Measurements from ENCODE around the gene EHF. TPM values are rescaled to one million over a fixed set of nuclear protein-coding genes. Genes with fewer than 3 reads are reported as not detected.
A peak's percentile ranks its signal among the peaks of the same experiment; 100 is the strongest.

The EHF gene
- total RNA-seq (under 1 TPM; 0.17 to 0.47 (median 0.27) TPM), polyA plus RNA-seq (0.14 TPM)
- long read RNA-seq, donor 1, result 0 reads
- long read RNA-seq, donor 2, result 0 reads
- long read RNA-seq, donor 3, result 0 reads
- long read RNA-seq, donor 4, result 0 reads

DNA sequence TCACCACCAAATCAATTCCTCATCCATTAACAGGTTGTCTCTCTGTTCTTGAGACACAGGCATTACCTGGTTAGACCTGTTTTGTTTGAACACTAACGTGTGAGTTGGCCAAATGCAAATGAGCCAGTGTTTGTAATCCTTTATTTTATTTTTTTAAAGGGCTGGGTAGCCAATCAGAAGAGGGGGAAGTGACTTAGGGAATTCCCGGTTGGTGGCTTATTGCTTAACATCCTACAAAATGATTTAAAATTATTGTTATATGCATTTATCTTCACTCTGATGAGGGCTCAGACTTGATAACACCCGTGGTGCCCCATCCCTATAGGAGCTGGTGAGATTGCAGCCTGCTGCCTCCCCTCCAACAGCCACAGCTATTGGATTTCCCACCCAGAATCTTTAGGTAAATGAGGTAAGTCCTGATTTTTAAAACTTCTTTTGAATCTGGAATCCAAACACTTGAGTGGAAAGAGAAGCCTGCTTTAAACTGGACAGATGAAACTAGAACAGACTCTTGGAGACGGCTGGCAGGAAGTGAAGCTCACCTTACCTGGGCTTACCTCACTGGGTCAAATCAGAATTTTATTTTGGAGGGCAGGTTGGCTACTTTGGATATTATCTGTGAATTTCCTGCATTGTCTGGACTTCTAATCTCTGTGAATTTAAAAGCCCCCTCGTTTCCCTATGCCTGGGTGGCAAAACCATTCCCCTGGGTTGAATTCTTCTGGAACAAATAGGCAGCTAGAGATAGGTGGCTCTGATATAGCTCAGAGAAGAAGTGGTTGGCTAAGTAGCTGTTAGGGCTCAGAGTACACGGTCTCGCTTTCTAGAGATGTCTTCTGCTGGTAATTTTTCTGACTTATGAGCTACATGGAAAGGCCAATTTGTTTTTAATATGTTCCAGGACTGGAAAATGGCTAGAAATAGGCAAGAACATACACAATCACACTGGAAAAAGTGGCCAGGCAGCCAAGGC is at the start of gene EHF:
EHF (plus strand) TSS at position 274 of the 973 bp plus-strand sequence. CDS start 21,538 bp downstream, outside the sequence.
- intact Hi-C loops (cut with DNase I), result no loop called here
- no peaks in the 10 kb centered on the region for H3K27me3 ChIP-seq (ENCODE audit: control insufficient read depth, insufficient read depth)
- no peak for ATAC-seq
- no peaks in the 10 kb centered on the region for H3K9me3 ChIP-seq (ENCODE audit: control insufficient read depth, low read length)
- no peak for DNase-seq
- H3K4me1 ChIP-seq (ENCODE audit: control insufficient read depth, insufficient read depth, low read length), result peaks cover 3% of the 10 kb centered on the region
- WGBS, result 55% methylated on average over 7 of the region's 7 CpGs
- no peak within 1 kb of the TSS for H3K27ac ChIP-seq (ENCODE audit: low read length)
- H3K4me3 ChIP-seq (ENCODE audit: low read length), result no peak within 1 kb of the TSS

DNA sequence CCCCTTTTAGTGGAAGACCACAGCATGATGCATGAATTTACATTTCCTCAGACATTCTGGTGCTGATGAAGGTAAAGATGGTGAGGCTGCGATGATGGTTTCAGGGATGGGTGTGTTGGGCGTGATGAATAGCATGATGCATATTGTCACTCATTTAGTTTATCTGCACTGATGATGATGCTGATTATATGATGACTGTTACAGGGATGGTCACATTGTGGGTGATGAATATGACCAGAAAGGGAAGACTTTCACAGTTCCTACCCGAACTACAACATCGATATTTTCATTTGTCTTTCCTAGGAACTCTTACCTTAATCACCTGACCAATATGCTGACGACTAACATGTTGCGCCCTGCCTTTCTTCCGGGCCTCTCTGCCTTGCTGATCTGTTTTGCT is 47.4 kb upstream of the EHF start:
- H3K4me3 ChIP-seq (ENCODE audit: low read length), result no peak overlapping the region
- H3K27ac ChIP-seq (ENCODE audit: low read length), result no peak overlapping the region
- H3K9me3 ChIP-seq (ENCODE audit: control insufficient read depth, low read length), result no peaks in the 10 kb centered on the region
- H3K27me3 ChIP-seq (ENCODE audit: control insufficient read depth, insufficient read depth), result peaks cover 2% of the 10 kb centered on the region
- intact Hi-C loops (cut with DNase I), result loop anchor here in 1 of 4 donors (10.0 kb wide), 1 partner anchor 821 kb away; no protein-coding TSS in a partner anchor
- no peaks in the 10 kb centered on the region for H3K4me1 ChIP-seq (ENCODE audit: control insufficient read depth, insufficient read depth, low read length)
- WGBS, result 90% methylated on average over 7 of the region's 7 CpGs
- ATAC-seq (no peak), DNase-seq (no peak)

DNA sequence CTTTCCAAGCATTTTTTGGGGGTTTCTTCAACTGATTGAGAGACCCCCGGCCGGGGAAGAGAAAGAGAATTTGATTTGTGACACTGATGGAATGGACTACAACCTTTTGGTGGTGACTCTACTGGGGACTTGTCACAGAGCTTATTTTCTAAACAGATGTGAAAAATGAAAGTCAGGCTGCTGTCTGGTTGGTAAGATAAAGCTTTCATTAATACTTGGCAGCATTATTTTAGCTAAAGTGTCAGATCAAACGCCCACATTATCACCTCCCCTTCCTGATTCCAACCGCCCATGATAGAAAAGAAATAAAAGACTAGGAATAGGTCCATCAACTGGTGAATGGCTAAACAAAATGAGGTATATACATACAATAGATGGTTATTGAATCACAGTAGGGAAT is 45.6 kb upstream of the EHF start:
- Histone ChIP-seq H3K4me1 (ENCODE audit: control insufficient read depth, insufficient read depth, low read length) (no peaks in the 10 kb centered on the region), H3K4me3 (ENCODE audit: low read length) (no peak overlapping the region), H3K27ac (ENCODE audit: low read length) (no peak overlapping the region), H3K27me3 (ENCODE audit: control insufficient read depth, insufficient read depth) (peaks cover 2% of the 10 kb centered on the region), H3K9me3 (ENCODE audit: control insufficient read depth, low read length) (no peaks in the 10 kb centered on the region)
- intact Hi-C loops (cut with DNase I), result loop anchor here in 1 of 4 donors (10.0 kb wide), 1 partner anchor 820 kb away; no protein-coding TSS in a partner anchor
- ATAC-seq (no peak), DNase-seq (no peak)
- WGBS, result 45% methylated on average over 4 of the region's 4 CpGs

DNA sequence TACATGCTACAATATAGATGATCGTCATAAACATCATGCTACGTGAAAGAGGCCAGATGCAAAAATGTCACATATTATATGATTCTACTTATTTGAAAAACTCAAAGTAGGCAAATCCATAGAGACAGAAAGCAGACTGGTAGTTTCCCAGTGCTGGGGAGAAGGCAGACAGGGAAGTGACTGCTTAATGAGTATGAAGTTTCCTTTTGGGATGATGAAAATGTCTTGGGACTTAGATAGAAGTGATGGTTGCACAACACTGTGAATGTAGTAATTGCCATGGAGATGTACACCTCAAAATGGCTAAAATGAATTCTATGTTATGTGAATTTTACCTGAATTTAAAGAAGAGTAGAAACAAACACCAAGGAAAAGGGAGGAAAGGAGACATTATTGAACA is 45.2 kb upstream of the EHF start:
- Histone ChIP-seq H3K4me1 (ENCODE audit: control insufficient read depth, insufficient read depth, low read length) (no peaks in the 10 kb centered on the region), H3K27me3 (ENCODE audit: control insufficient read depth, insufficient read depth) (peaks cover 2% of the 10 kb centered on the region), H3K27ac (ENCODE audit: low read length) (no peak overlapping the region), H3K9me3 (ENCODE audit: control insufficient read depth, low read length) (no peaks in the 10 kb centered on the region), H3K4me3 (ENCODE audit: low read length) (no peak overlapping the region)
- DNase-seq, result no peak
- WGBS, result 94% methylated on average over 2 of the region's 2 CpGs
- intact Hi-C loops (cut with DNase I), result loop anchor here in 1 of 4 donors (10.0 kb wide), 1 partner anchor 819 kb away; no protein-coding TSS in a partner anchor
- ATAC-seq, result no peak

DNA sequence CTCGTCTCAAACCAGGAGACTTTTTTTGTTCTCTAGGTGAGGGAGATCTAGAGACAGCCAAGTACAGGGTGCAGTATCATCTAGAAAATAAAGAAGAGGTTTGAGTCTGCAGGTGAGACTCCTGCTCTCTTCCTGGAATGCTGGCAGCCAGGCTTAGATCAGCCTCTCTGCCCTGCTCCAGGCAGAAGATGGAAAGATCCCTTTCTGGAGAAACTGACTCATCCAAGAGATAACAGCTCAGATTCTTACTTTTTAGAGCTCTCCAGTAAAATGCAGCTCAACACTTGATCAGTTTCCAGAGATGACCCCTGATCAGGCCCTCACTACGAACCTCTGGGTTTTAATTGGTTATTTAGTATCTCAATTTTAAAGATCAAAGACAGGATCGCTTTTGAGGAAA is 44.6 kb upstream of the EHF start:
- Histone ChIP-seq H3K9me3 (ENCODE audit: control insufficient read depth, low read length) (no peaks in the 10 kb centered on the region), H3K27ac (ENCODE audit: low read length) (no peak overlapping the region), H3K27me3 (ENCODE audit: control insufficient read depth, insufficient read depth) (peaks cover 2% of the 10 kb centered on the region), H3K4me3 (ENCODE audit: low read length) (no peak overlapping the region), H3K4me1 (ENCODE audit: control insufficient read depth, insufficient read depth, low read length) (no peaks in the 10 kb centered on the region)
- 78% methylated on average over 3 of the region's 3 CpGs for WGBS
- ATAC-seq, result no peak
- intact Hi-C loops (cut with DNase I), result loop anchor here in 1 of 4 donors (10.0 kb wide), 1 partner anchor 818 kb away; no protein-coding TSS in a partner anchor
- no peak for DNase-seq

DNA sequence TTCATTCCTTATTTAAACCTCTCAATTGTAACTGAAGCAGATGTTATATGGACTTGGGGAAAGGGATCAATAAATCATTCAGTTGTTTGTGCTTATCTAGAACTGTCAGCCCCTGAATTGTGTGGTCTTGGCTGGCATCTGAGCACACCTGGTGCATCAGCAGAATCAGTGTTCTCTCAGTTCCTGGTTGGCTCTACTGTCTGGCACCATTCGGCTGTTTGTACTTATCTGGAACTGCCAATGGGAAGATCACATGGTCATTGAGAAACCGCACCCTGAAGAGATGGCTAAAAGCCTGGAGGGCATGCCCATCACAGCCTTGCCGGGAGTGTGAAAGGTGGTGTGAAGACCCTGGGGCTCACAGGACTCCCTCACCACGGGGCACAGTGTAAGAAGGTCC is 37.1 kb upstream of the EHF start:
- Histone ChIP-seq H3K9me3 (ENCODE audit: control insufficient read depth, low read length) (no peaks in the 10 kb centered on the region), H3K4me1 (ENCODE audit: control insufficient read depth, insufficient read depth, low read length) (no peaks in the 10 kb centered on the region), H3K27ac (ENCODE audit: low read length) (no peak overlapping the region), H3K4me3 (ENCODE audit: low read length) (no peak overlapping the region), H3K27me3 (ENCODE audit: control insufficient read depth, insufficient read depth) (no peaks in the 10 kb centered on the region)
- 61% methylated on average over 4 of the region's 4 CpGs for WGBS
- ATAC-seq, result no peak
- no peak for DNase-seq
- intact Hi-C loops (cut with DNase I), result loop anchor here in 1 of 4 donors (10.0 kb wide), 1 partner anchor 821 kb away; no protein-coding TSS in a partner anchor

DNA sequence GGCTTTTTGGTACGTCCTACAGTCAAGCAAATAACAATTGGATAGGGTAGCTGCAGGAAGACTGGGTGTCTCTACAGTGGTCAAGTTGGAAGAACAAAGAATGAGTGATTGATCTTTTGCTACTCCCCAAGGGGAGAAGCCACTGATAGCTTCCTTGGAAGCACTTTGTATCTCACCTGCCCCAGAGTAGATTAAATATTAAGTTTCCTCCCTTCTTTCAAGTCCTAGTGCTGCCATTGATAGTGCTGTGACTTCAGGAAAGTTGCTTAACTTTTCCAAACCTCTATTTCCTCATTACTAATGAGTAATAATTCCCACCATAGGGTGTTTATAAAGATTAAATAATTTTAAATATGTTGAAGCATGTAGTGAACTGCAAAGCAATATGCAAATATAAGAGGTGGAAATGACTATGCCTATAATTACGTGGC is 35.6 kb upstream of the EHF start:
- H3K4me1 ChIP-seq (ENCODE audit: control insufficient read depth, insufficient read depth, low read length), result no peaks in the 10 kb centered on the region
- 67% methylated on average over 2 of the region's 2 CpGs for WGBS
- no peaks in the 10 kb centered on the region for H3K27me3 ChIP-seq (ENCODE audit: control insufficient read depth, insufficient read depth)
- H3K4me3 ChIP-seq (ENCODE audit: low read length), result no peak overlapping the region
- no peaks in the 10 kb centered on the region for H3K9me3 ChIP-seq (ENCODE audit: control insufficient read depth, low read length)
- DNase-seq (no peak), ATAC-seq (no peak)
- intact Hi-C loops (cut with DNase I), result loop anchor here (5.0 to 10.0 kb wide), 4 partner anchors 302 to 819 kb away; no protein-coding TSS in a partner anchor
- H3K27ac ChIP-seq (ENCODE audit: low read length), result no peak overlapping the region

DNA sequence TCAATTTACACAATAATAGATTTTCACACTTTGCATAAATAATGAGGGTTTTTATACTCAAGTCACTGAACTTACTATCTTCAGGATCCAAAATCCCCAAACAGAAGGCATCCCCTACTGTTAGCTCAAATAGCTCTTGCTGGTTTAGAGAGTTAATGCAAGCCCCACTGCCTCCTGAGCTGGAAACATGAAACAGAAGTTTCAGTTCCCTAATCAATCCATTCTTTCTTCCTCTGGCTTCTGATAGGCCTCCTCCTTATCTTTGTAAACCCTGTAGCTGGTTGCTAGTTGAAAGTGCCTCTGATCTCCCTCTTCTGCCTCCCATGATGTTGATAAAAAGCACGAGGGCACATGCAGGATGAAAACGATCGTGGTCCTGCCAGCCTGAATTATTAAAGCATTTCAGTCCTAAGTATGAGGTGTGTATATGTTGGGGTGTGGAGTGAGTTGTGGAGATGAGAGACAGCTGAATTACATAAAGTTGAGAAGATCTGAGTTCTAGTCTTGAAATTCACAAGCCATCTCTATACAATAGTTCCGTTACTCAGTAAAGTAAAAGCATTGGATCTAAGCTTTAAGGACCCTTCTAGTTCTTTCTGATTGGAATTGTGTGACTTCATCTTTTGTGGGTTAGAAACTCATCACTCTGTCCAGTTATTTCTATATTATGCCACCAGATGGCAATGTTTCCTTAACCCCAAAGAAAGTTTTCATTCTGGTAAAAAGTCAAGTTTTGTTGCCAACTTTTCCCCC is 35.0 kb upstream of the EHF start:
- no peak overlapping the region for H3K4me3 ChIP-seq (ENCODE audit: low read length)
- no peaks in the 10 kb centered on the region for H3K4me1 ChIP-seq (ENCODE audit: control insufficient read depth, insufficient read depth, low read length)
- no peak overlapping the region for H3K27ac ChIP-seq (ENCODE audit: low read length)
- ATAC-seq (peak; percentile 36 to 53), DNase-seq (no peak)
- WGBS, result 3% methylated on average over 4 of the region's 4 CpGs
- H3K27me3 ChIP-seq (ENCODE audit: control insufficient read depth, insufficient read depth), result no peaks in the 10 kb centered on the region
- intact Hi-C loops (cut with DNase I), result loop anchor here (5.0 to 10.0 kb wide), 4 partner anchors 301 to 819 kb away; no protein-coding TSS in a partner anchor
- no peaks in the 10 kb centered on the region for H3K9me3 ChIP-seq (ENCODE audit: control insufficient read depth, low read length)

DNA sequence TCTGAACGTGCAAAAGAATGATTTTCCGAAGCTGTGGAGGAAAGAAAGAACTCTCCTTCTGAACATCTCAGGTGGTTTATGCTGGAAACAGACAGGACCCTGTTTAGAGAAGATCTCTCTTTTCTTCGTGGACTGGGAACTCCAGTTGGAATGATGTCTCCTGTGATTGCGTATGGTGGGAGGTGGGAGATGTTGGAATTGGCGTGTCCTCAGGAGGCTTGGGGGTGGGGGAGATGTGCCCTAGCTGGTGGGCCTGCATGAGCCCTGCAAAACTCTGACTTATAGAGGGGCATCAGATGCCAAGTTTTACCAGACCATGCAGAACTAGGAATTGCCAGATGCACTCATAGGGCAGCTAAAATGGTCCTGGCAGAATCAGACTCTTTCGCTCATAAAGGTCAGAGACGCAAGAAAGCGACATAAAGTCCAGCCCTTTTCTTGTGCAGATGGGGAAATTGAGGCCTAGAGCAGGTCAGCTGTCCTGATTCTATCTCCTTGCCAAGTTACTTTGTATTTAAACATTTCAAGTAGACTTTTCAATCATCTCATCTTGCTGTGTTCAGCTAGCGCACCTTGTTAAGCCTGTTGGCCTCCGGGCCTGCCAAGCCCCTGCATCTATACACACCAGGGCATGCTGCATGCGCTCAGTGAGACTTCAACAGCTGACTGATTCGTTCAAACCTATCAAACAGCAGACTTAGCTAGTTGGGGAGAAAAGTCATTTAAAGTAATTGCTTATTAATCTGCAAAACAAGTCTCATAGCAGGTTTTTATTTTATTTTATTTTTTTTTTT is 34.2 kb upstream of the EHF start:
- Histone ChIP-seq H3K4me3 (ENCODE audit: low read length) (no peak overlapping the region), H3K27me3 (ENCODE audit: control insufficient read depth, insufficient read depth) (no peaks in the 10 kb centered on the region), H3K27ac (ENCODE audit: low read length) (no peak overlapping the region), H3K4me1 (ENCODE audit: control insufficient read depth, insufficient read depth, low read length) (no peaks in the 10 kb centered on the region), H3K9me3 (ENCODE audit: control insufficient read depth, low read length) (no peaks in the 10 kb centered on the region)
- ATAC-seq (peak; percentile 18 to 29), DNase-seq (no peak)
- intact Hi-C loops (cut with DNase I), result loop anchor here (5.0 to 10.0 kb wide), 4 partner anchors 301 to 818 kb away; no protein-coding TSS in a partner anchor
- WGBS, result 51% methylated on average over 12 of the region's 12 CpGs

DNA sequence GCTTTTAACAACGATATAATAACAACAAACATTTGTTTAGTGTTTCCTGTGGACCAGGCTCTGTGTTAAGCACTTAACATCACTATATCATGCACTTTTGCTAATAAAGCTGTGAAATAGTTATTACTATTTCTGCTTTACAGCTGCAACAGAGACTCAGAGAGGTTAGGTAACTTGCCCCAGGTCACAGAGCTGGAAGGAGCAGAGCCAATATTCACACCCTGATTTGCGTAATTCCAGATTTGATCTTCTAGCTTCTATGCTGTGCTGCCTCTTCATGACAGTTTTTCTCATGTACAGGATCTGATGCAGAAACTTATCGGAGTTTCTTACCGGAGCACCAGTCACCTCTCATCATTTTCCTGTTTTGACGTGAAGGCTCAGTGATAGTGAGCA is 33.6 kb upstream of the EHF start:
- Histone ChIP-seq H3K27ac (ENCODE audit: low read length) (no peak overlapping the region), H3K4me3 (ENCODE audit: low read length) (no peak overlapping the region), H3K9me3 (ENCODE audit: control insufficient read depth, low read length) (no peaks in the 10 kb centered on the region), H3K4me1 (ENCODE audit: control insufficient read depth, insufficient read depth, low read length) (no peaks in the 10 kb centered on the region), H3K27me3 (ENCODE audit: control insufficient read depth, insufficient read depth) (no peaks in the 10 kb centered on the region)
- DNase-seq (no peak), ATAC-seq (no peak)
- WGBS, result 61% methylated on average over 5 of the region's 5 CpGs
- intact Hi-C loops (cut with DNase I), result loop anchor here (5.0 to 10.0 kb wide), 4 partner anchors 300 to 818 kb away; no protein-coding TSS in a partner anchor

All from right cardiac atrium (tissue), 5 donors.